GM19324 (cell line): Measurements from ENCODE around the gene IGFL2.
"Not testable (repeated sequence)": the region's sequence is repeated elsewhere in the genome, so short reads cannot be mapped to it uniquely, and the experiment has no call there.

Experiments used
- ATAC-seq: cut with Tn5 transposase; IDR thresholded peaks from one replicate; pipeline ENCODE4 v1.9.1; 2021; ENCODE audit warnings: mild to moderate bottlenecking, moderate library complexity; ENCODE audit not compliant: unreplicated experiment, low FRiP score

The IGFL2 gene

GRCh38 chr19:46186101-46186716 is 38.2 kb downstream of the IGFL2 start:
- ATAC-seq, result no peak

GRCh38 chr19:46186717-46187101 is 38.7 kb downstream of the IGFL2 start:
- ATAC-seq, result no peak

- no peak for ATAC-seq
Measured at GRCh38 chr19:46189971-46190888, 42.2 kb downstream of the IGFL2 start.

- no peak for ATAC-seq
Measured at GRCh38 chr19:46191356-46191755, 43.3 kb downstream of the IGFL2 start.

GRCh38 chr19:46191972-46192371 is 43.9 kb downstream of the IGFL2 start:
- ATAC-seq, result no peak

- ATAC-seq, result not testable (repeated sequence)
Measured at GRCh38 chr19:46192626-46192991, 44.6 kb downstream of the IGFL2 start.

GRCh38 chr19:46192992-46193650 is 45.1 kb downstream of the IGFL2 start:
- ATAC-seq, result no peak

GRCh38 chr19:46193678-46194077 is 45.6 kb downstream of the IGFL2 start:
- ATAC-seq, result no peak

- no peak for ATAC-seq
Measured at GRCh38 chr19:46195104-46195503, 47.1 kb downstream of the IGFL2 start.

- ATAC-seq, result not testable (repeated sequence)
Measured at GRCh38 chr19:46195919-46196318, 47.9 kb downstream of the IGFL2 start.

GRCh38 chr19:46196410-46197124 is 48.5 kb downstream of the IGFL2 start:
- ATAC-seq, result no peak

GRCh38 chr19:46197314-46198070 is 49.5 kb downstream of the IGFL2 start:
- ATAC-seq, result no peak

GRCh38 chr19:46198756-46199155 is 50.7 kb downstream of the IGFL2 start:
- ATAC-seq, result no peak

- no peak for ATAC-seq
Measured at GRCh38 chr19:46201454-46202310, 53.6 kb downstream of the IGFL2 start.

- ATAC-seq, result no peak
Measured at GRCh38 chr19:46202426-46202825, 54.4 kb downstream of the IGFL2 start.

GRCh38 chr19:46202872-46203860 is 55.1 kb downstream of the IGFL2 start:
- ATAC-seq, result no peak

GRCh38 chr19:46204008-46204407 is 56.0 kb downstream of the IGFL2 start:
- ATAC-seq, result no peak
